HCT116 (cell line): ENCODE data around the gene SRGAP2C. TPM values are rescaled to one million over a fixed set of nuclear protein-coding genes. Genes with fewer than 3 reads are reported as not detected.
"Not testable (repeated sequence)": the region's sequence is repeated elsewhere in the genome, so short reads cannot be mapped to it uniquely, and the experiment has no call there.

Experiments used
- ATAC-seq: fragments of 200-7000 bp; cut with Tn5 transposase; 2 replicates; pipeline ENCODE4 v1.9.1; 2020; ENCODE audit warnings: mild to moderate bottlenecking, moderate library complexity
- BruUV-seq: library from RNA; stranded (reverse); fragments of 400-500 nt; replicated peaks from 2 replicates; lab custom pipeline; 2021; lab: Mats Ljungman, UMichigan
- CTCF ChIA-PET: fragments of 300-600 bp; sonication (Branson Sonifier 250); formaldehyde crosslinking; loops from one replicate; lab custom pipeline; 2021; ENCODE audit warnings: antibody characterized with exemption; lab: Charles Lee
- POLR2A ChIA-PET: fragments of 300-600, 350-600 bp; sonication (Branson Sonifier 250); formaldehyde crosslinking; loops from one replicate; lab custom pipeline; 2021; ENCODE audit warnings: antibody characterized with exemption; lab: Charles Lee
- RAD21 ChIA-PET, 2 experiments: fragments of 300-600 bp; sonication (Branson Sonifier 250); formaldehyde crosslinking; loops; one replicate each; lab custom pipeline; 2023; ENCODE audit warnings: low total read pairs in 2 of 2; ENCODE audit not compliant: uncharacterized antibody in 2 of 2, unreplicated experiment in 2 of 2, low non-redundant PET in 1 of 2; lab: Charles Lee
- DNase-seq: peaks from one replicate; pipeline ENCODE4 v3.0.0-alpha.2; 2010; ENCODE audit warnings: low read depth, low spot score
- H2AFZ ChIP-seq: fragments of 200-600 bp; shearing (Covaris generic), sonication (generic); 2 replicates; pipeline ENCODE4 v1.6.1; 2017; ENCODE audit warnings: low read depth, mixed run types, mixed read lengths, antibody characterized with exemption, low read length; ENCODE audit not compliant: poor library complexity, severe bottlenecking
- H3K27ac ChIP-seq: 2 replicates; pipeline ENCODE4 v1.5.1; 2012; ENCODE audit warnings: low read depth, low read length
- H3K27me3 ChIP-seq: fragments of 200-600 bp; sonication (generic); 2 replicates; pipeline ENCODE4 v1.6.1; 2016; ENCODE audit warnings: mixed run types, low read length, mixed read lengths; ENCODE audit not compliant: insufficient read depth
- H3K36me3 ChIP-seq, 2 experiments: fragments of 200-500 bp in 1 of 2; fragments of 200-600 bp in 1 of 2; sonication (Bioruptor generic) in 1 of 2; sonication (generic) in 1 of 2; 2 replicates each; pipeline versions ENCODE4 v1.5.1 to v1.6.1; 2014 to 2016; ENCODE audit warnings: low read length in 2 of 2, inconsistent platforms in 1 of 2, mixed read lengths in 1 of 2, mixed run types in 1 of 2; ENCODE audit not compliant: insufficient read depth in 2 of 2, control insufficient read depth in 1 of 2
- H3K4me1 ChIP-seq, 2 experiments: fragments of 200-600 bp in 1 of 2; sonication (generic) in 1 of 2; 2 replicates each; pipeline versions ENCODE4 v1.5.1 to v1.6.1; 2012 to 2017; ENCODE audit warnings: low read length in 2 of 2, inconsistent platforms in 1 of 2, mild to moderate bottlenecking in 1 of 2, mixed read lengths in 1 of 2, mixed run types in 1 of 2, moderate library complexity in 1 of 2; ENCODE audit not compliant: insufficient read depth in 2 of 2, control insufficient read depth in 1 of 2
- H3K4me2 ChIP-seq: fragments of 200-600 bp; sonication (generic); 2 replicates; pipeline ENCODE4 v1.6.1; 2017; ENCODE audit warnings: mixed run types, low read length, mixed read lengths
- H3K4me3 ChIP-seq, 2 experiments: fragments of 200-600 bp in 1 of 2; sonication (generic) in 1 of 2; replicated peaks in 1 of 2; 2 replicates each; pipeline ENCODE4 v1.5.1; 2011 to 2016; ENCODE audit warnings: low read length in 2 of 2, control low read depth in 1 of 2, low read depth in 1 of 2, mild to moderate bottlenecking in 1 of 2, mixed read lengths in 1 of 2, mixed run types in 1 of 2
- H3K79me2 ChIP-seq: fragments of 200-600 bp; sonication (generic); 2 replicates; pipeline ENCODE4 v1.6.1; 2017; ENCODE audit warnings: mild to moderate bottlenecking, mixed run types, low read length, moderate library complexity, mixed read lengths; ENCODE audit not compliant: insufficient read depth
- H3K9ac ChIP-seq: fragments of 200-600 bp; sonication (generic); 2 replicates; pipeline ENCODE4 v1.6.1; 2016; ENCODE audit warnings: low read length, mixed read lengths
- H3K9me2 ChIP-seq: fragments of 200-600 bp; sonication (generic), shearing (Covaris generic); 2 replicates; pipeline ENCODE4 v1.6.1; 2017; ENCODE audit warnings: mixed run types, mild to moderate bottlenecking, moderate library complexity; ENCODE audit not compliant: insufficient read depth
- H3K9me3 ChIP-seq, 2 experiments: fragments of 200-500 bp in 1 of 2; fragments of 200-600 bp in 1 of 2; sonication (Bioruptor generic) in 1 of 2; sonication (generic) in 1 of 2; 2 replicates each; pipeline ENCODE4 v1.6.1; 2014 to 2017; ENCODE audit warnings: low read length in 2 of 2, mixed read lengths in 2 of 2, inconsistent platforms in 1 of 2, low read depth in 1 of 2, mild to moderate bottlenecking in 1 of 2, mixed run types in 1 of 2, moderate library complexity in 1 of 2; ENCODE audit not compliant: control insufficient read depth in 1 of 2, insufficient read depth in 1 of 2
- H4K20me1 ChIP-seq: fragments of 200-600 bp; sonication (generic), shearing (Covaris generic); 2 replicates; pipeline ENCODE4 v1.6.1; 2017; ENCODE audit warnings: mixed run types, mild to moderate bottlenecking, moderate library complexity; ENCODE audit not compliant: insufficient read depth
- intact Hi-C: fragments of 100-400 bp; cut with micrococcal nuclease; formaldehyde crosslinking; loops from 2 replicates; pipeline ENCODE4 v1.10.0; 2022
- total RNA-seq: library from RNA; stranded (reverse); gene quantifications from one replicate; pipeline ENCODE4 v1.2.1, GENCODE V29; 2021; ENCODE audit not compliant: unreplicated experiment

SRGAP2C gene
- total RNA-seq, 1 experiment from 2014 or later: 21.3 TPM

DNA sequence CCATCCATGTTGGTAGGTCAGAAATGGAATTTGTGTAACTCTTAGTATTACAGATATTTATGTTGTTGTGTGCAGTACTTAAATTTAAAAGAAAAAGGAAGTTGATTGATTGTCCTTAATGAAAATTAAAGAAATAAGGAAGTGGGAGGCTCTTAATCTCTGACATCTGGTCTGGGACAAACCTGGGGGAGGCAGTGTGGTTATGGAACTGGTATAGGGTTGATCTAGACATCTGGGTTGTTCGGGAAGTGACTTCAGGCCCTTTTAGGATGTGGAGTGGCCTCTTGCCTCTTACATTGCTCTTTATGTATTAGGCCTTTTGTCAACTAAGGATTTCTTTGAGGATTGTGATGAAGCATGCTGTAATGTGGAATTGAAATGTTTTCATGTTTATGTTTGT lies 15.5 kb downstream of the SRGAP2C start:
- H3K27ac ChIP-seq, H3K9ac ChIP-seq, H3K9me3 ChIP-seq, DNase-seq, H2AFZ ChIP-seq, H3K79me2 ChIP-seq, H3K36me3 ChIP-seq, ATAC-seq, H3K9me2 ChIP-seq, H3K4me2 ChIP-seq, RAD21 ChIA-PET, H4K20me1 ChIP-seq, H3K4me3 ChIP-seq, POLR2A ChIA-PET, H3K4me1 ChIP-seq, H3K27me3 ChIP-seq, BruUV-seq, intact Hi-C loops, CTCF ChIA-PET: not testable (repeated sequence)

DNA sequence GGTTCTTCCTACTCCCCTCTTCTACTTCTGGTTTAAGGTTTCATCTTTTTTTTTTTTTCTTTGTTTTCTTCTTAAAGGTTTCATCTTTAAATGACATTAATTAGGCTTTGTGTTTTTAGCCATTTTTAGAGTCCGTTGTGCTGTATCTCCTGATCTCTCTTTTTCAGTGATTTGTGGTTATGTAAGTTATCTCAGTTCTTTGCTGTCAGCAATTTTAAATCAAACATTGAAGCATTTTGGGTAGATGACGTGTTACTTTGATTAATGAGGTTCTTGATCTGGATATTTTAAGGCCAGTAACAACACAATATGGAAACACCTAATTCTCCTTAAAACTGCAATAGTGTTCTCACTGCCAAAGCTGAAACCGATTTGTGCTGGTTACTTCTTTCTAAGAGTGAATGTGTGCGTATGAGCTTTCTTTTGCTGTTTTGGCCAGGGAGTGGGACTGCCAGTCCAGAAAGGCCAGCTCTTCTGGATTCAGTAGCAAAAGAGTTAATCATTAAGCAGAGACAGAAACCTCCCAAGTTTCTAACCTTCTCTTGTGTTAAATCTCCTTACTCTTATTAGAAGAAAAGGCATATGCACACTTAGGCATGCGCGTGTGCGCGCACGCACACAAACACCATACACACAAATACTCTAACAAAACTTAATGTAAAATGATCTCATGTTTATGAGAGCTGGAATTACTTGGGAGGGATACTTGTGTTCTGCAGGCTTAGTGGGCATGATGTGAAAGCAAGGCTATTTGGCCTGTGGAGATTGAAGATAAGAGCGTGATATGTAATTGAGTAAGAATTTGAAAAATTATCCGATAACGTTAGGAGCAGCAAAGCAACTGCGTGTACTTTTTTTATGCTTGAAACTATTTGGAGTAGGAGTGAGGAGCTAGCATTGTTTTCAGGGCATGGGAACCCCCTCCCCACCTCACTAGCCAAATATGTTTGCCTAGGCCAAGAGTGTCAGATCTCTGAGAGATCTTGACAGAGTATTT lies 16.5 kb downstream of the SRGAP2C start:
- H3K79me2 ChIP-seq, BruUV-seq, H3K9me3 ChIP-seq, H3K4me3 ChIP-seq, H3K36me3 ChIP-seq, H3K27me3 ChIP-seq, DNase-seq, H3K4me2 ChIP-seq, H3K4me1 ChIP-seq, CTCF ChIA-PET, ATAC-seq, intact Hi-C loops, H3K9ac ChIP-seq, H3K27ac ChIP-seq, RAD21 ChIA-PET, H4K20me1 ChIP-seq, H3K9me2 ChIP-seq, H2AFZ ChIP-seq, POLR2A ChIA-PET: not testable (repeated sequence)

DNA sequence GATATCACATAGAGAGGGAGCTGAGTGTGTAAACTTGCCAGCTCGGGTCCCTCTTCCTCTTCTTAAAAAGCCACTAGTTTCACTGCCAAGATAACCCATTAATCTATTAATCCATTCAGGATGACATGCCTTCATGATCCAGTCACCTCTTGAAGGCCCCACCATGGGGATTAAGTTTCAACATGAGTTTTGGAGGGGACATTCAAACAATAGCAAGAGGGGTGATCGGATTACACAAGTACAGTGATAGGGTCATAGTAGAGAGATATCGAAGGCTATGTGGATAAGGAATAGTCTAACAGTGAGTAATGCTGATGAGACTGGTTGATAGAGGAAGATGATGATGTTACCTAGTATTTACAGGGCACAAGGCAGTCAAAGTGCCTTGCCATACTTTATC lies 18.2 kb downstream of the SRGAP2C start:
- H3K36me3 ChIP-seq, H3K4me3 ChIP-seq, H3K27me3 ChIP-seq, DNase-seq, CTCF ChIA-PET, POLR2A ChIA-PET, intact Hi-C loops, H3K4me2 ChIP-seq, H3K9me3 ChIP-seq, H3K9ac ChIP-seq, ATAC-seq, H2AFZ ChIP-seq, H3K4me1 ChIP-seq, RAD21 ChIA-PET, BruUV-seq, H3K79me2 ChIP-seq, H3K27ac ChIP-seq, H3K9me2 ChIP-seq, H4K20me1 ChIP-seq: not testable (repeated sequence)

DNA sequence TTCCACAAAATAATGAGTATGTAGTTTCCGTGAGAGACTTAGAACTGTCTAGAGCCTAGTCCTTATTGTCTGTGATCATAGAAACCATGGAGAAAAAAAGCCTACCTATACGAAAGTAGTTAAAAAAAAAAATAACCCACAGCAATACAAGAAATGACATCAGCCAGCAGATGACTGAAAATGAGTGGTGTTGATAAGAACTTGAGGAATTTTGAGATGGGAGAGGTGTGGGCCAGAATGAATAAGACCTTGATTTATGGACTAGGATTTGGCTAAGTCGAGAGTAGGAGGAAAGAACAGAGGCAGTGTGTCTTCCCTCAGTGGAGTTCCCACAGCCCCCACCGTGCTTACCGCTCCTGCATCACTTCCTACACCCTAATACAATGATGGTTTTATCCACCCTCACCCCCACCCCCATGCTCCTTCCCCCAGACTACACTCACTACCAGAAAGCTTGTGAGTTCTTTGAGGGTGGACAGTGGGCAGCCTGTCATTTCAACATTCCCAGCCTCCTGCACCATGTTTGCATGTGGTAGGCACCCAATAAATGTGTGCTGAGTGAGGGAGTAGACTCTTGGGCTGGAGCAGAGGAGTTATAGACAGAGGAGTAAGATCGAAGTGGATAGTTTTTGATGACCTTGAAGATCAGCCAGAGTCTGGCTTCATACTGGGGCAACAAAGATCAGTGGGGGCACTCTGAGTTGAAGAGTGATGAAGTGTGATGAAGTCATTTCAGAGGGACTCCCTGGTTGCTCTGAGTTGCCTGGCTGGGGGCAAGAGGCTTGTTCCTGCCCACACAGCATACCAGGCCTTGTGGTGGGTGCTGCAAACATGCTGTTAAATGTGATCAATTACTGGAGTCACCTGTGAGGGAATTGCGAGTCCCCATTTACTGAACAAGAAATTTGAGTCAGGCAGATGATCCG lies 21.3 kb downstream of the SRGAP2C start:
- BruUV-seq, H3K9me2 ChIP-seq, H3K27me3 ChIP-seq, CTCF ChIA-PET, H3K9ac ChIP-seq, H3K4me1 ChIP-seq, H3K4me2 ChIP-seq, H4K20me1 ChIP-seq, intact Hi-C loops, POLR2A ChIA-PET, H3K79me2 ChIP-seq, RAD21 ChIA-PET, ATAC-seq, H3K9me3 ChIP-seq, H3K36me3 ChIP-seq, H2AFZ ChIP-seq, H3K4me3 ChIP-seq, H3K27ac ChIP-seq, DNase-seq: not testable (repeated sequence)
